Measurements from ENCODE around the gene FILIP1L. TPM values are rescaled to one million over a fixed set of nuclear protein-coding genes. Genes with fewer than 3 reads are reported as not detected.

Gene FILIP1L
- total RNA-seq, 1 experiment from 2014 or later = 0.17 TPM

- H3K27ac ChIP-seq (ENCODE audit: low read depth, low read length) = no peak overlapping the region
- intact Hi-C loops (cut with micrococcal nuclease) = no loop called here
- peaks cover 4 to 6% of the 10 kb centered on the region in 2 experiments; a peak in 2 of 4 replicates for H3K4me1 ChIP-seq (ENCODE audit: control insufficient read depth in 1 of 2, insufficient read depth in 2 of 2, low read length in 2 of 2)
- no peak for ATAC-seq
- no peak overlapping the region for H3K4me3 ChIP-seq (replicated peaks in 1 of 2; ENCODE audit: low read depth in 1 of 2, low read length in 2 of 2)
- no peaks in the 10 kb centered on the region; the same call in 1 of the 2 replicates for H3K79me2 ChIP-seq (ENCODE audit: insufficient read depth, low read length)
- H2AFZ ChIP-seq (ENCODE audit: low read depth, low read length, poor library complexity, severe bottlenecking) = no peak overlapping the region
- no peaks in the 10 kb centered on the region for H3K9me3 ChIP-seq (ENCODE audit: control insufficient read depth in 1 of 2, insufficient read depth in 1 of 2, low read depth in 1 of 2, low read length in 2 of 2)
- no peaks in the 10 kb centered on the region for H3K27me3 ChIP-seq (ENCODE audit: insufficient read depth, low read length)
- ChIA-PET RAD21 (ENCODE audit: low non-redundant PET in 1 of 2, low total read pairs in 2 of 2, uncharacterized antibody in 2 of 2, unreplicated experiment in 2 of 2) (no interaction called here), POLR2A (no interaction called here), CTCF (no interaction called here)
- DNase-seq (ENCODE audit: low read depth, low spot score) = no peak
- TF ChIP-seq FOSL1 (IDR thresholded peaks at IDR 0.05; ENCODE audit: low read depth) (no peak), POLR2AphosphoS5 (IDR thresholded peaks at IDR 0.05; ENCODE audit: low read depth, low read length) (no peak), YY1 (IDR thresholded peaks at IDR 0.05; ENCODE audit: extremely low read depth, insufficient replicate concordance, low read depth, low read length) (no peak)
- no peaks in the 10 kb centered on the region for H3K36me3 ChIP-seq (ENCODE audit: control insufficient read depth in 1 of 2, insufficient read depth in 2 of 2, low read length in 2 of 2)
- H3K9ac ChIP-seq (ENCODE audit: low read length) = no peak overlapping the region
- no peaks in the 10 kb centered on the region for H4K20me1 ChIP-seq (ENCODE audit: insufficient read depth)
- no peak overlapping the region for H3K4me2 ChIP-seq (ENCODE audit: low read length)
- H3K9me2 ChIP-seq (ENCODE audit: insufficient read depth) = no peaks in the 10 kb centered on the region
- no TSS peak for BruUV-seq (replicated peaks)
Observed at GRCh38 chr3:99938270-99938911, 175.9 kb downstream of the FILIP1L start.

- H4K20me1 ChIP-seq (ENCODE audit: insufficient read depth) = no peaks in the 10 kb centered on the region; the same call in 1 of the 2 replicates
- no peaks in the 10 kb centered on the region for H3K9me3 ChIP-seq (ENCODE audit: control insufficient read depth in 1 of 2, insufficient read depth in 1 of 2, low read depth in 1 of 2, low read length in 2 of 2)
- no peaks in the 10 kb centered on the region for H3K9me2 ChIP-seq (ENCODE audit: insufficient read depth)
- H3K36me3 ChIP-seq (ENCODE audit: control insufficient read depth in 1 of 2, insufficient read depth in 2 of 2, low read length in 2 of 2) = no peaks in the 10 kb centered on the region
- intact Hi-C loops (cut with micrococcal nuclease) = no loop called here
- H3K27ac ChIP-seq (ENCODE audit: low read depth, low read length) = no peak overlapping the region
- RAD21 ChIA-PET (ENCODE audit: low non-redundant PET in 1 of 2, low total read pairs in 2 of 2, uncharacterized antibody in 2 of 2, unreplicated experiment in 2 of 2) = no interaction called here
- DNase-seq (ENCODE audit: low read depth, low spot score) (no peak), ATAC-seq (no peak)
- no peaks in the 10 kb centered on the region; the same call in 1 of the 2 replicates for H3K79me2 ChIP-seq (ENCODE audit: insufficient read depth, low read length)
- CTCF ChIA-PET = no interaction called here
- H3K9ac ChIP-seq (ENCODE audit: low read length) = no peak overlapping the region
- H3K27me3 ChIP-seq (ENCODE audit: insufficient read depth, low read length) = no peaks in the 10 kb centered on the region
- no peak overlapping the region for H2AFZ ChIP-seq (ENCODE audit: low read depth, low read length, poor library complexity, severe bottlenecking)
- H3K4me1 ChIP-seq (ENCODE audit: control insufficient read depth in 1 of 2, insufficient read depth in 2 of 2, low read length in 2 of 2) = peaks cover 4 to 6% of the 10 kb centered on the region in 2 experiments; a peak in 2 of 4 replicates
- no peak overlapping the region for H3K4me3 ChIP-seq (replicated peaks in 1 of 2; ENCODE audit: low read depth in 1 of 2, low read length in 2 of 2)
- POLR2A ChIA-PET = interaction anchor here (1.5 kb wide), 1 partner anchor 10 kb away, joined by 4 read pairs; no protein-coding TSS in a partner anchor
- BruUV-seq (replicated peaks) = no TSS peak
- H3K4me2 ChIP-seq (ENCODE audit: low read length) = no peak overlapping the region
- no peak for TF ChIP-seq REST (IDR thresholded peaks at IDR 0.05; ENCODE audit: low read depth)
- TF ChIP-seq TCF7L2 (IDR thresholded peaks at IDR 0.05; ENCODE audit: borderline replicate concordance, extremely low read depth, insufficient read depth, insufficient read length) = no peak
- no peak for TF ChIP-seq MAX (IDR thresholded peaks at IDR 0.05)
- TF ChIP-seq RAD21 (IDR thresholded peaks at IDR 0.05; ENCODE audit: low read depth) = no peak
- no peak for TF ChIP-seq EGR1 (IDR thresholded peaks at IDR 0.05; ENCODE audit: low read depth)
- no peak for TF ChIP-seq CTCF (IDR thresholded peaks at IDR 0.05 in 2 of 3, conservative IDR thresholded peaks at IDR 0.05 in 1 of 3; ENCODE audit: borderline replicate concordance in 1 of 3, insufficient read depth in 1 of 3, low read depth in 2 of 3, low read length in 2 of 3)
- TF ChIP-seq JUND (IDR thresholded peaks at IDR 0.05) = no peak
- TF ChIP-seq FOSL1 (IDR thresholded peaks at IDR 0.05; ENCODE audit: low read depth) = no peak
- no peak for TF ChIP-seq POLR2AphosphoS5 (IDR thresholded peaks at IDR 0.05; ENCODE audit: low read depth, low read length)
- no peak for TF ChIP-seq CEBPB (IDR thresholded peaks at IDR 0.05; ENCODE audit: low read depth)
Observed at GRCh38 chr3:99934975-99935797, 179.1 kb downstream of the FILIP1L start.

Measured in HCT116 (cell line).